ENCODE results near the gene INPP4A. TPM values are rescaled to one million over a fixed set of nuclear protein-coding genes. Genes with fewer than 3 reads are reported as not detected.

The INPP4A gene
- total and polyA plus RNA-seq, 8 donors = 20.6 to 34.2 (median 23.5) TPM

DNA sequence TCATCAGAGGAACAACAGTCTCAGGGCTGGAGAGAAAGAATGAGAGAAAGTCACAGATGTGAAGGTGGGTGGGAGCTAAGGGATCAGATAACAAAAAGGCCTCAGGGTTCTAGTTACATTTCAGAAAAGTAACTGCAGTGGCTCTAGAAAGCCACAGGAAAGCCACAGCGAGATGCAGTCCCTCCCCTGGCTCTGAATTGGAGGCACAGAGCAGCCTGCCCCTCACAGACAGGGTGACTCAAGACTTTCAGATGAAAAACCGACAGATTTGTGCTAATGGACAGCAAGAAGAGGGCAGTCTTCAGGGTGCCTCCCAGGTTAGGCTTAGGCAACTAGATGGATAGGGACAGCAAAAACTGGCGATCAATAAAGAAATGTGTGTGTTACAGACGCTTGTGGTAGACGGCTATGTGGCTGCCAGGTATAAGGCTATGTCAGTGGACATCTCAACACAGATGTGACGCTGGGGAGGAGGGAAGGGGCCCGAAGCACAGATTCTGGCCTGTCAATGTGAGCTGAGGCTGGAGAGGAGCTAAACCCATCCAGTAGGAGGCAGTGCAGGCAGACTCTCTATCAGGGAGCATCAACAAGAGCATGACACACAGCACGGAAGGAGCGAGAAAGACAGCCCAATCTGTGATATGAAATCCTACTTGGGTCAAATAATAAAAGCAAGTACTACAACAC, 189.9 kb downstream of the INPP4A start:
- intact Hi-C loops (cut with DNase I) = no loop called here
- DNase-seq (no peak), ATAC-seq (peak; percentile 32)
- no peaks in the 10 kb centered on the region for H3K9me3 ChIP-seq
- no peaks in the 10 kb centered on the region for H3K27me3 ChIP-seq
- H3K4me1 ChIP-seq = no peaks in the 10 kb centered on the region
- peaks cover 0 to 95% of the 10 kb centered on the region in 2 donors for H3K36me3 ChIP-seq
- H3K4me3 ChIP-seq = no peak overlapping the region
- H3K27ac ChIP-seq = no peak overlapping the region
- TF ChIP-seq, protein P1, sequence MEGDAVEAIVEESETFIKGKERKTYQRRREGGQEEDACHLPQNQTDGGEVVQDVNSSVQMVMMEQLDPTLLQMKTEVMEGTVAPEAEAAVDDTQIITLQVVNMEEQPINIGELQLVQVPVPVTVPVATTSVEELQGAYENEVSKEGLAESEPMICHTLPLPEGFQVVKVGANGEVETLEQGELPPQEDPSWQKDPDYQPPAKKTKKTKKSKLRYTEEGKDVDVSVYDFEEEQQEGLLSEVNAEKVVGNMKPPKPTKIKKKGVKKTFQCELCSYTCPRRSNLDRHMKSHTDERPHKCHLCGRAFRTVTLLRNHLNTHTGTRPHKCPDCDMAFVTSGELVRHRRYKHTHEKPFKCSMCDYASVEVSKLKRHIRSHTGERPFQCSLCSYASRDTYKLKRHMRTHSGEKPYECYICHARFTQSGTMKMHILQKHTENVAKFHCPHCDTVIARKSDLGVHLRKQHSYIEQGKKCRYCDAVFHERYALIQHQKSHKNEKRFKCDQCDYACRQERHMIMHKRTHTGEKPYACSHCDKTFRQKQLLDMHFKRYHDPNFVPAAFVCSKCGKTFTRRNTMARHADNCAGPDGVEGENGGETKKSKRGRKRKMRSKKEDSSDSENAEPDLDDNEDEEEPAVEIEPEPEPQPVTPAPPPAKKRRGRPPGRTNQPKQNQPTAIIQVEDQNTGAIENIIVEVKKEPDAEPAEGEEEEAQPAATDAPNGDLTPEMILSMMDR (IDR thresholded peaks at IDR 0.05) = no peak

DNA sequence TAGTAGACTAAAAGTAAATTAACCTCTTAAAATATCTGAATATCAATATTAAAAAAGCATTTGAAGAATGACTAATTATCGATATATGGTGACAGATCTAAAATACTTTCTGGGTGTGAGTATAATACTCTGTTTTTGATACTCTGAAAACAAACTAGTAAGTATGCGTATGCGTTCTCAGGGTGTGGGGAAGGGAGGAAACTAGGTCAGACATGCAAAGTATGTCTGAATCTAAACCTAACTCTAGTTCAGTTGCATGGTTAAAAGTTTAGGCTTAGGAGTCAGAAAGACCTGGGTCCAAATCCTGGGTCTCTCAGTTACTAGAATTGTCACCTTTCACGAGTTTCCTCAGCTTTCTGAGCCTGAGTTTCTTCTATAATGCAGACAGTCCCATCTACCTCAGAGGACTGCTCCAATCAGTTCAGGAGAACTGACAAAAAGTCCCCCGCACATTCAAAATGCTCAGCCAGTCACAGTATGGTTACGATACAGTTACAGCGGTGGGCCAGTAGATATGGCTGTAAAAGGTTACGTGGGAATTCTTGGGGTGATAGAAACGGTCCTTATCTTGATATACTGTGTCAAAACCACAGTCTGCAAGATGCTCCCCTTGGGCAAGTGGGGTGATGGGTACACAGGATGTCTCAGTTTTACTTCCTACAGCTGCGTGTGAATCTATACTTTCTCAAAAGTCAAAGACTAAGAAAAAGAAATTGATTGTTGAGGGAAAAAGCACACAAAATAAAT, 192.9 kb downstream of the INPP4A start:
- Histone ChIP-seq H3K27me3 (no peaks in the 10 kb centered on the region), H3K4me3 (no peak overlapping the region), H3K27ac (no peak overlapping the region), H3K36me3 (peaks cover 0 to 86% of the 10 kb centered on the region in 2 donors), H3K9me3 (no peaks in the 10 kb centered on the region), H3K4me1 (no peaks in the 10 kb centered on the region)
- intact Hi-C loops (cut with DNase I) = no loop called here
- ATAC-seq = no peak
- TF ChIP-seq, protein P1 (IDR thresholded peaks at IDR 0.05) = no peak
- DNase-seq = no peak

DNA sequence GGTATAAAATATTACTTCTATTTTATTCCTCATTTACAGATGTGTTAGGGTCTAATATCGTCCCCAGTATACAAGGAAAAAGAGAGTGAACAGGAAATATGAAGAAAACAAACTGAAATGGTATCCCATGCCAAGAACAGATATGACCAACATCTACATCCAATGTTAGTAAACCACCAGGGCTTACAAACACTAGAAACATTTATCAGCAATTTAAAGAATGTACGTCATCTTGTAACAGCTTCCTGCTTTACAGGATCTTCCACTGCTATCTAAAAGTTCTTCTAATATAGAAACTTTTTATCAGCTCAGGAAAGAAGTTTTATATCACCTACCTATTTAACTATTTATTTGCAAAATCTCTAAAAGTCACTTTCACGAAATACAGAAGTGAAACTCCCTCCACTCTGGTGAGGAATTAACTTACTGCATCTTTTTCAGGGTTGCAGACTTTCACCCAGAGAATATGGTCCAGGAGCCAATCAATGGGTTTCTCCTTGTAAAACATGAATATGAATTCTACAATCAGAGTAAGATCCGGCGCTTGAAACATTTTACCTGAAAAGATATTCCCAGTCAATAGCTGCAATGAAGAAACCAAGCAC, 198.9 kb downstream of the INPP4A start:
- Histone ChIP-seq H3K4me1 (no peaks in the 10 kb centered on the region), H3K27me3 (no peaks in the 10 kb centered on the region), H3K27ac (no peak overlapping the region), H3K36me3 (peaks cover 0 to 60% of the 10 kb centered on the region in 2 donors), H3K4me3 (no peak overlapping the region), H3K9me3 (no peaks in the 10 kb centered on the region)
- intact Hi-C loops (cut with DNase I) = loop anchor here in 1 of 2 donors (10.0 kb wide), 1 partner anchor 191 kb away; no protein-coding TSS in a partner anchor
- no peak for DNase-seq
- no peak for ATAC-seq
- TF ChIP-seq, protein P1 (IDR thresholded peaks at IDR 0.05) = no peak

Other genes starting within 250 kb of the INPP4A start
- under 1 TPM in 1 of 2 donors, not detected in 1; 0.10 TPM for gene CNGA3, start 98.4 kb upstream of the INPP4A start, total RNA-seq
- under 1 TPM in 4 of 6 donors, not detected in 2; 0.04 to 0.07 (median 0.05) TPM for gene CNGA3, start 98.4 kb upstream of the INPP4A start, polyA plus RNA-seq (ENCODE audit: insufficient read length in 6 of 6)
- 10 to 100 TPM; 24.3 to 26.6 TPM for gene COA5, start 163.7 kb downstream of the INPP4A start, total RNA-seq
- 10 to 100 TPM; 68.8 to 80.0 (median 77.1) TPM for gene COA5, start 163.7 kb downstream of the INPP4A start, polyA plus RNA-seq (ENCODE audit: insufficient read length in 6 of 6)
- gene UNC50, start 163.7 kb downstream of the INPP4A start, total RNA-seq = 10 to 100 TPM; 48.1 to 48.9 TPM
- 10 to 100 TPM; 53.1 to 63.6 (median 57.0) TPM for gene UNC50, start 163.7 kb downstream of the INPP4A start, polyA plus RNA-seq (ENCODE audit: insufficient read length in 6 of 6)

All from left lung (tissue), 10 donors.